Panc1 (cell line): ENCODE measurements around the gene TSPAN15. TPM values are rescaled to one million over a fixed set of nuclear protein-coding genes. Genes with fewer than 3 reads are reported as not detected.

Experiments used
- ATAC-seq: fragments of 200-7000 bp; cut with Tn5 transposase; 2 replicates; pipeline ENCODE4 v1.9.1; 2020; ENCODE audit warnings: mild to moderate bottlenecking, moderate library complexity
- BruUV-seq: library from RNA; stranded (reverse); fragments of 400-500 nt; replicated peaks from 2 replicates; lab custom pipeline; 2021; lab: Mats Ljungman, UMichigan
- CTCF ChIA-PET: fragments of 300-600 bp; sonication (Branson Sonifier 250); formaldehyde crosslinking; loops from one replicate; lab custom pipeline; 2022; ENCODE audit warnings: antibody characterized with exemption; lab: Charles Lee
- POLR2A ChIA-PET: fragments of 300-600 bp; sonication (Branson Sonifier 250); formaldehyde crosslinking; loops from one replicate; lab custom pipeline; 2022; ENCODE audit warnings: antibody characterized with exemption; lab: Charles Lee
- DNase-seq: peaks from one replicate; pipeline ENCODE4 v3.0.0-alpha.2; 2010; ENCODE audit warnings: low read depth, low spot score
- H3K27ac ChIP-seq: 2 replicates; pipeline ENCODE4 v1.5.1; 2011; ENCODE audit warnings: mild to moderate bottlenecking, low read length, inconsistent platforms
- H3K27me3 ChIP-seq: fragments of 200-500 bp; sonication (Bioruptor generic); 2 replicates; pipeline ENCODE4 v1.6.0; 2014; ENCODE audit warnings: low read length, inconsistent platforms; ENCODE audit not compliant: control insufficient read depth, insufficient read depth
- H3K36me3 ChIP-seq: fragments of 200-500 bp; sonication (Bioruptor generic); 2 replicates; pipeline ENCODE4 v1.5.1; 2014; ENCODE audit warnings: inconsistent platforms, mild to moderate bottlenecking, low read length, moderate library complexity; ENCODE audit not compliant: control insufficient read depth, insufficient read depth
- H3K4me1 ChIP-seq: 2 replicates; pipeline ENCODE4 v1.5.1; 2011; ENCODE audit warnings: inconsistent platforms, mild to moderate bottlenecking, low read length, moderate library complexity; ENCODE audit not compliant: control insufficient read depth, insufficient read depth
- H3K4me3 ChIP-seq, 2 experiments: 2 replicates each; pipeline ENCODE4 v1.5.1; 2011 to 2012; ENCODE audit warnings: low read depth in 2 of 2, low read length in 2 of 2, mild to moderate bottlenecking in 2 of 2, inconsistent platforms in 1 of 2, moderate library complexity in 1 of 2
- H3K9me3 ChIP-seq: fragments of 200-500 bp; sonication (Bioruptor generic); 2 replicates; pipeline ENCODE4 v1.5.1; 2014; ENCODE audit warnings: low read depth, mild to moderate bottlenecking, inconsistent platforms, low read length, moderate library complexity; ENCODE audit not compliant: control insufficient read depth, insufficient read depth
- CTCF ChIP-seq: fragments of 450-650 bp; IDR thresholded peaks from 2 replicates; pipeline ENCODE4 v1.5.1; 2017; ENCODE audit warnings: mild to moderate bottlenecking
- POLR2AphosphoS5 ChIP-seq: IDR thresholded peaks from 2 replicates; pipeline ENCODE4 v1.6.1; 2012; ENCODE audit warnings: mild to moderate bottlenecking, low read depth, low read length, moderate library complexity
- REST ChIP-seq, 2 experiments: IDR thresholded peaks; 2 replicates each; pipeline ENCODE4 v1.6.1; 2011 to 2012; ENCODE audit warnings: low read depth in 2 of 2, control low read depth in 1 of 2, low read length in 1 of 2, mild to moderate bottlenecking in 1 of 2, moderate library complexity in 1 of 2; ENCODE audit not compliant: insufficient read depth in 1 of 2
- SIN3A ChIP-seq: IDR thresholded peaks from 2 replicates; pipeline ENCODE4 v1.6.1; 2012; ENCODE audit warnings: low read depth, mild to moderate bottlenecking, low read length, moderate library complexity, borderline replicate concordance; ENCODE audit not compliant: insufficient read depth
- TCF7L2 ChIP-seq: IDR thresholded peaks from 2 replicates; pipeline ENCODE4 v1.6.1; 2011; ENCODE audit warnings: mild to moderate bottlenecking, low read depth, low read length, inconsistent platforms
- in situ Hi-C: cut with HindIII; loops from 2 replicates; pipeline ENCODE4 v1.10.0; 2016; ENCODE audit warnings: low sequenced_read_pairs, low pct_unique_long_range_greater_than_20kb
- intact Hi-C: fragments of 100-400 bp; cut with micrococcal nuclease; formaldehyde crosslinking; loops from one replicate; pipeline ENCODE4 v1.10.0; 2022; ENCODE audit not compliant: unreplicated experiment
- total RNA-seq: library from RNA; stranded (reverse); gene quantifications from one replicate; pipeline ENCODE4 v1.2.1, GENCODE V29; 2021; ENCODE audit not compliant: unreplicated experiment

Gene TSPAN15
- total RNA-seq, 1 experiment from 2014 or later, result 199 TPM

- peaks cover 85% of the 10 kb centered on the region for H3K4me1 ChIP-seq
- intact Hi-C loops (no loop called here), in situ Hi-C loops (no loop called here)
- H3K27ac ChIP-seq, result peak overlapping the region; percentile 68
- ChIA-PET POLR2A (interaction anchor here (0.5 kb wide), 1 partner anchor 270 kb away, joined by 7 read pairs; no protein-coding TSS in a partner anchor), CTCF (interaction anchor here (0.7 to 1.2 kb wide), 3 partner anchors 16 to 57 kb away, joined by 3 to 12 read pairs (median 3); no protein-coding TSS in a partner anchor)
- no peak overlapping the region for H3K4me3 ChIP-seq
- no peaks in the 10 kb centered on the region for H3K9me3 ChIP-seq
- BruUV-seq, result no TSS peak
- DNase-seq, result no peak
- no peaks in the 10 kb centered on the region for H3K27me3 ChIP-seq
- no peaks in the 10 kb centered on the region for H3K36me3 ChIP-seq
- ATAC-seq, result peak; percentile 5; the same call in 1 of the 2 replicates
- no peak for TF ChIP-seq SIN3A
- no peak for TF ChIP-seq TCF7L2
- no peak for TF ChIP-seq POLR2AphosphoS5
- TF ChIP-seq REST (IDR thresholded peaks at IDR 0.05; ENCODE audit: insufficient read depth in 1 of 2, low read depth in 2 of 2, low read length in 1 of 2), result no peak
- no peak for TF ChIP-seq CTCF
Observed at GRCh38 chr10:69465457-69466157, 14.3 kb downstream of the TSPAN15 start.

GRCh38 chr10:69466158-69466490 lies 14.9 kb downstream of the TSPAN15 start:
- no peak for TF ChIP-seq TCF7L2
- Histone ChIP-seq H3K36me3 (no peaks in the 10 kb centered on the region), H3K27me3 (no peaks in the 10 kb centered on the region), H3K4me3 (no peak overlapping the region), H3K4me1 (peaks cover 80% of the 10 kb centered on the region), H3K27ac (peak overlapping the region; percentile 68), H3K9me3 (no peaks in the 10 kb centered on the region)
- in situ Hi-C loops (no loop called here), intact Hi-C loops (no loop called here)
- BruUV-seq, result no TSS peak
- ChIA-PET CTCF (no interaction called here), POLR2A (no interaction called here)
- ATAC-seq, result no peak
- DNase-seq, result no peak

GRCh38 chr10:69466689-69467088 lies 15.4 kb downstream of the TSPAN15 start:
- no peaks in the 10 kb centered on the region for H3K9me3 ChIP-seq
- H3K27ac ChIP-seq, result peak overlapping the region; percentile 68
- POLR2A ChIA-PET, result interaction anchor here (0.6 to 0.7 kb wide), 2 partner anchors 16 to 1416 kb away, joined by 3 to 7 read pairs; no protein-coding TSS in a partner anchor
- DNase-seq (no peak), ATAC-seq (peak; percentile 20)
- H3K36me3 ChIP-seq, result no peaks in the 10 kb centered on the region
- TF ChIP-seq POLR2AphosphoS5 (no peak), REST (IDR thresholded peaks at IDR 0.05; ENCODE audit: insufficient read depth in 1 of 2, low read depth in 2 of 2, low read length in 1 of 2) (no peak), TCF7L2 (no peak), SIN3A (no peak), CTCF (no peak)
- H3K27me3 ChIP-seq, result no peaks in the 10 kb centered on the region
- intact Hi-C loops (no loop called here), in situ Hi-C loops (no loop called here)
- no peak overlapping the region for H3K4me3 ChIP-seq
- no TSS peak for BruUV-seq
- CTCF ChIA-PET, result no interaction called here
- H3K4me1 ChIP-seq, result peaks cover 74% of the 10 kb centered on the region
